ENCODE results near the gene TMEM209.
"Not testable (repeated sequence)": the region's sequence is repeated elsewhere in the genome, so short reads cannot be mapped to it uniquely, and the experiment has no call there.

TMEM209 gene

GRCh38 chr7:130149281-130150139 lies 55.7 kb downstream of the TMEM209 start:
- no peak for TF ChIP-seq POLR2A (IDR thresholded peaks at IDR 0.05; ENCODE audit: extremely low read depth, insufficient read length)
- TF ChIP-seq CTCF (IDR thresholded peaks at IDR 0.05; ENCODE audit: low read depth, low read length), result no peak
- TF ChIP-seq MYC (IDR thresholded peaks at IDR 0.05; ENCODE audit: low read depth, low read length), result no peak
- no peak for TF ChIP-seq MAX (IDR thresholded peaks at IDR 0.05; ENCODE audit: low read depth, low read length)
- no peak overlapping the region for H3K4me3 ChIP-seq (ENCODE audit: low read depth, low read length)
- peak; percentile 68 for DNase-seq (ENCODE audit: low read depth)

GRCh38 chr7:130148561-130148960 lies 56.6 kb downstream of the TMEM209 start:
- DNase-seq (ENCODE audit: low read depth), result no peak
- no peak for TF ChIP-seq POLR2A (IDR thresholded peaks at IDR 0.05; ENCODE audit: extremely low read depth, insufficient read length)
- no peak for TF ChIP-seq MAX (IDR thresholded peaks at IDR 0.05; ENCODE audit: low read depth, low read length)
- TF ChIP-seq MYC (IDR thresholded peaks at IDR 0.05; ENCODE audit: low read depth, low read length), result no peak
- no peak for TF ChIP-seq CTCF (IDR thresholded peaks at IDR 0.05; ENCODE audit: low read depth, low read length)

GRCh38 chr7:130147710-130148325 lies 57.4 kb downstream of the TMEM209 start:
- DNase-seq (ENCODE audit: low read depth), result no peak
- TF ChIP-seq MAX (IDR thresholded peaks at IDR 0.05; ENCODE audit: low read depth, low read length) (no peak), MYC (IDR thresholded peaks at IDR 0.05; ENCODE audit: low read depth, low read length) (no peak), POLR2A (IDR thresholded peaks at IDR 0.05; ENCODE audit: extremely low read depth, insufficient read length) (no peak), CTCF (IDR thresholded peaks at IDR 0.05; ENCODE audit: low read depth, low read length) (no peak)
- H3K4me3 ChIP-seq (ENCODE audit: low read depth, low read length), result no peak overlapping the region

More at GRCh38 chr7:130148561-130148960, 56.6 kb downstream of the TMEM209 start:
- no peak overlapping the region for H3K4me3 ChIP-seq (ENCODE audit: low read depth, low read length)

GRCh38 chr7:130146693-130147405 lies 58.4 kb downstream of the TMEM209 start:
- no peak overlapping the region for H3K4me3 ChIP-seq (ENCODE audit: low read depth, low read length)
- no peak for DNase-seq (ENCODE audit: low read depth)
- no peak for TF ChIP-seq MAX (IDR thresholded peaks at IDR 0.05; ENCODE audit: low read depth, low read length)
- TF ChIP-seq CTCF (IDR thresholded peaks at IDR 0.05; ENCODE audit: low read depth, low read length), result no peak
- TF ChIP-seq MYC (IDR thresholded peaks at IDR 0.05; ENCODE audit: low read depth, low read length), result no peak
- no peak for TF ChIP-seq POLR2A (IDR thresholded peaks at IDR 0.05; ENCODE audit: extremely low read depth, insufficient read length)

- DNase-seq (ENCODE audit: low read depth); H3K4me3 ChIP-seq (ENCODE audit: low read depth, low read length): not testable (repeated sequence)
Observed at GRCh38 chr7:130146142-130146541, 59.1 kb downstream of the TMEM209 start.
